AG09309 (cell line): ENCODE data around the gene CAMK2N2.

Experiments used
- DNase-seq: peaks from one replicate; pipeline ENCODE4 v3.0.0-alpha.2; 2010; ENCODE audit warnings: low read depth
- H3K4me3 ChIP-seq: 2 replicates; pipeline ENCODE4 v1.5.1; 2011; ENCODE audit warnings: mild to moderate bottlenecking, low read depth, low read length, moderate library complexity; ENCODE audit not compliant: control insufficient read depth
- TF ChIP-seq, protein P1 (sequence below): IDR thresholded peaks from 2 replicates; pipeline ENCODE4 v1.5.1; 2011; ENCODE audit warnings: mild to moderate bottlenecking, low read depth, low read length, inconsistent platforms; ENCODE audit not compliant: insufficient read depth, control insufficient read depth; ENCODE audit errors: missing control alignments

CAMK2N2 gene

DNA sequence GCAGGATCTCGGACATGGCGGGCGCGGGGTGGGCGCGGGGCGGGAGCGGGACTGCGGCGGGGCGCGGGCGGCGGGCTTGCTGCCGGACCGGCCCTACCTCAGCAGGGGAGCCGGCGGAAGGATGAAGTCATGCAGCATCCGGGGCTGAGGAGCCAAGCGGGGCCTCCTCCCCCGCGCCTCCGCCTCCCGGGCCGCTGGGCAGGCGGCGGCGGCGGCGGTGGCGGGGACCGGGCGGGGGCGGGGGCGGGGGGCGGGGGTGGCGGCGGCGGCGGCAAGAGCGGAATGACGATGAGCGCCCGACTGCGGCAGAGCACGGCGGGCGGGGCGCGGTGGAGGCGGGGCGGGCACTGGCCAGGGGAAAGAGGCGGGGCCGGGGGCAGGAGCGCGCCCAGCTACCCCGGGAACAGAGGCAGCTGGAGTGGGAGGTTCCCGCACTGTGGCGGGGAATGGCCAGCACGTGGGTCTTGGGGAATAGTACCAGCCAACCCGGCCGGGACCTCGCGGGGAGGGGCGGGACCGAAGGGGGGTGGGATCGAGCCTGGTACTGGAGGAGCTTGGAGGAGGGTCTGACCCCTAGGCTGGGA lies at the start of gene CAMK2N2:
TSS of gene CAMK2N2 (minus strand) at position 284 of the 584 bp plus-strand sequence. CDS start at position 16, 268 bp downstream.
- peak within 1 kb of the TSS; percentile 46 for H3K4me3 ChIP-seq
- DNase-seq: no peak
- TF ChIP-seq, protein P1, sequence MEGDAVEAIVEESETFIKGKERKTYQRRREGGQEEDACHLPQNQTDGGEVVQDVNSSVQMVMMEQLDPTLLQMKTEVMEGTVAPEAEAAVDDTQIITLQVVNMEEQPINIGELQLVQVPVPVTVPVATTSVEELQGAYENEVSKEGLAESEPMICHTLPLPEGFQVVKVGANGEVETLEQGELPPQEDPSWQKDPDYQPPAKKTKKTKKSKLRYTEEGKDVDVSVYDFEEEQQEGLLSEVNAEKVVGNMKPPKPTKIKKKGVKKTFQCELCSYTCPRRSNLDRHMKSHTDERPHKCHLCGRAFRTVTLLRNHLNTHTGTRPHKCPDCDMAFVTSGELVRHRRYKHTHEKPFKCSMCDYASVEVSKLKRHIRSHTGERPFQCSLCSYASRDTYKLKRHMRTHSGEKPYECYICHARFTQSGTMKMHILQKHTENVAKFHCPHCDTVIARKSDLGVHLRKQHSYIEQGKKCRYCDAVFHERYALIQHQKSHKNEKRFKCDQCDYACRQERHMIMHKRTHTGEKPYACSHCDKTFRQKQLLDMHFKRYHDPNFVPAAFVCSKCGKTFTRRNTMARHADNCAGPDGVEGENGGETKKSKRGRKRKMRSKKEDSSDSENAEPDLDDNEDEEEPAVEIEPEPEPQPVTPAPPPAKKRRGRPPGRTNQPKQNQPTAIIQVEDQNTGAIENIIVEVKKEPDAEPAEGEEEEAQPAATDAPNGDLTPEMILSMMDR: no peak

DNA sequence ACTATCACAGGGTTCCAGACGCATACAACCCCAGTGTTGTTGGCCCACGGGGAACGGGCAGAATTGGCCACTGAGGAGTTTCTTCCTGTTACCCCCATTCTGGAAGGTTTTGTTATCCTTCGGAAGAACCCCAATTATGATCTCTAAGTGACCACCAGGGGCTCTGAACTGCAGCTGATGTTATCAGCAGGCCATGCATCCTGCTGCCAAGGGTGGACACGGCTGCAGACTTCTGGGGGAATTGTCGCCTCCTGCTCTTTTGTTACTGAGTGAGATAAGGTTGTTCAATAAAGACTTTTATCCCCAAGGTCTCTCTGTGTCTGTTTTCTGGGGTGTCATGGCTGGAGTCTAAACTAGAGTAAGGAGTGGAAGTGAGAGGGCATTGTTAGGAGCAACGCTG lies 47.4 kb upstream of the CAMK2N2 start:
- DNase-seq: no peak
- H3K4me3 ChIP-seq: no peak overlapping the region
- TF ChIP-seq, protein P1: no peak

GRCh38 chr3:184307915-184308314 lies 46.6 kb upstream of the CAMK2N2 start:
- TF ChIP-seq, protein P1: no peak
- no peak overlapping the region for H3K4me3 ChIP-seq
- DNase-seq: no peak

DNA sequence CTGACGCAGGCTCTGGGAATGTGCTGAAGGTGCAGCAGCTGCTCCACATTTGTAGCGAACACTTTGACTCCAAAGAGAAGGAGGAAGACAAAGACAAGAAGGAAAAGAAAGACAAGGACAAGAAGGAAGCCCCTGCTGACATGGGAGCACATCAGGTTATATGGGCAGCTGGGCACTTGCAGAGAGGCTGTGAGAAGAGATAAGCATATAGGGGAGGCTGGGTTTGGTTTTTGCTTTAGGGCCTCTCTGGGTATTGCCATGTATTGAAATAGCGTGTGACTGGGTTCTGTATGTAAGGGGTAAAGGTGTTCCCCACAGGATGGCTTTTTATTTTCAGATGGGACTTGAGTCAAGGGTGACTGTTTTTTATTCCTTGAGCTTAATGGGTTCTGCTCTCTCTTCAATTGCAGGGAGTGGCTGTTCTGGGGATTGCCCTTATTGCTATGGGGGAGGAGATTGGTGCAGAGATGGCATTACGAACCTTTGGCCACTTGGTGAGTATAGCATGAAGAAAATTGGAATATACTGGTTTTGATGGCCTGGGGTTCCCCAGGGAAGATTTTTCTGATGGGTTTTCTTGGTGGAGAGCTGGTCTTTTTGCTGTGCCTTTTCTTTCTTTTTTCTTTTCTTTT lies 45.1 kb upstream of the CAMK2N2 start:
- no peak for DNase-seq
- TF ChIP-seq, protein P1: no peak
- no peak overlapping the region for H3K4me3 ChIP-seq

GRCh38 chr3:184305577-184305976 lies 44.2 kb upstream of the CAMK2N2 start:
- no peak overlapping the region for H3K4me3 ChIP-seq
- TF ChIP-seq, protein P1: peak; percentile 32
- DNase-seq: no peak

DNA sequence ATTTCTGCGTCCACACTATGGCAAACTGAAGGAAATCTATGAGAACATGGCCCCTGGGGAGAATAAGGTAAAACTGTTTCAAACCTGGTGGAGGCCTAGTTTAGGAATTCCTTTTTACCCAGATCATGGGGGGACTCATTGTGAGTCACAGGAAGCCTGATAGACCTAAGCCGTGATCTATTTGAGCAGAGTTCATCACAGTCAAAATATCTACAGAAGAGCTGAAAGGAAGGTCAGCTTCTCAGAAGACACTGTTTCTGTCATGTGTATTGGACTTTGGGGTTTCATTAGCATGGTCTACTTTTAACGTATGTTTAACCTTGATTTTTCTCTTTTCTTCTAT lies 39.0 kb upstream of the CAMK2N2 start:
- peak overlapping the region; percentile 72 for H3K4me3 ChIP-seq
- TF ChIP-seq, protein P1: no peak
- DNase-seq: no peak
